Endothelial cell of umbilical vein (primary cell): ENCODE measurements around the gene TMEM19. TPM values are rescaled to one million over a fixed set of nuclear protein-coding genes. Genes with fewer than 3 reads are reported as not detected.

ENCODE experiments used
- BruUV-seq: library from RNA; stranded (reverse); fragments of 400-500 nt; replicated peaks from 2 replicates; lab custom pipeline; 2021; lab: Mats Ljungman, UMichigan
- CTCF ChIA-PET: fragments of 300-600, 350-600 bp; sonication (Branson Sonifier 250); formaldehyde crosslinking; loops from one replicate; lab custom pipeline; 2021; ENCODE audit warnings: antibody characterized with exemption, inconsistent platforms; lab: Charles Lee
- POLR2A ChIA-PET: fragments of 300-600, 350-600 bp; sonication (Branson Sonifier 250); formaldehyde crosslinking; loops from one replicate; lab custom pipeline; 2021; ENCODE audit warnings: antibody characterized with exemption, inconsistent platforms; lab: Charles Lee
- DNase-seq: peaks from one replicate; pipeline ENCODE4 v3.0.0-alpha.2; 2011; ENCODE audit warnings: low read depth, low spot score
- FAIRE-seq: peaks from 2 replicates; lab custom pipeline; 2011; peaks lifted over from hg19 to GRCh38; lab: Jason Lieb, UNC
- H2AFZ ChIP-seq: 2 replicates; pipeline ENCODE4 v1.6.0; 2012; ENCODE audit warnings: low read depth, low read length, control low read depth, inconsistent platforms
- H3K27ac ChIP-seq: 2 replicates; pipeline ENCODE4 v1.5.1; 2011; ENCODE audit warnings: low read depth, mild to moderate bottlenecking, control low read depth, low read length, moderate library complexity; ENCODE audit not compliant: insufficient read depth
- H3K27me3 ChIP-seq, 2 experiments: 2 replicates each; pipeline versions ENCODE4 v1.6.0 to v1.6.1; 2011; ENCODE audit warnings: low read length in 2 of 2, mixed read lengths in 1 of 2; ENCODE audit not compliant: control insufficient read depth in 2 of 2, insufficient read depth in 2 of 2
- H3K36me3 ChIP-seq, 2 experiments: 2 replicates in 1 of 2; 3 replicates in 1 of 2; pipeline ENCODE4 v1.5.1; 2011; ENCODE audit warnings: low read length in 2 of 2, mild to moderate bottlenecking in 1 of 2, moderate library complexity in 1 of 2; ENCODE audit not compliant: control insufficient read depth in 2 of 2, insufficient read depth in 2 of 2; ENCODE audit errors: extremely low read depth in 1 of 2
- H3K4me1 ChIP-seq: 3 replicates; pipeline ENCODE4 v1.5.1; 2011; ENCODE audit warnings: mild to moderate bottlenecking, low read length; ENCODE audit not compliant: control insufficient read depth, insufficient read depth; ENCODE audit errors: extremely low read depth
- H3K4me2 ChIP-seq: 2 replicates; pipeline ENCODE4 v1.6.1; 2011; ENCODE audit warnings: low read length, control low read depth, mixed read lengths; ENCODE audit not compliant: insufficient read depth
- H3K4me3 ChIP-seq, 3 experiments: fragments of 200-600 bp in 1 of 3; sonication (generic), shearing (Covaris generic) in 1 of 3; replicated peaks in 1 of 3; 2 replicates each; pipeline ENCODE4 v1.5.1; 2011 to 2016; ENCODE audit warnings: control low read depth in 3 of 3, low read length in 3 of 3, mild to moderate bottlenecking in 2 of 3, inconsistent platforms in 1 of 3, low read depth in 1 of 3, moderate library complexity in 1 of 3; ENCODE audit not compliant: insufficient read depth in 1 of 3
- H3K79me2 ChIP-seq: 2 replicates; pipeline ENCODE4 v1.6.0; 2012; ENCODE audit warnings: low read length, inconsistent platforms; ENCODE audit not compliant: control insufficient read depth, insufficient read depth
- H3K9ac ChIP-seq: replicated peaks from 2 replicates; pipeline ENCODE3; 2011; ENCODE audit warnings: low read length, control low read depth; ENCODE audit not compliant: insufficient read depth; ENCODE audit errors: extremely low read depth
- H3K9me1 ChIP-seq: replicated peaks from 3 replicates; pipeline ENCODE4 v1.6.0; 2011; ENCODE audit warnings: mild to moderate bottlenecking, low read length; ENCODE audit not compliant: control insufficient read depth, insufficient read depth; ENCODE audit errors: extremely low read depth
- H3K9me3 ChIP-seq: replicated peaks from 2 replicates; pipeline ENCODE4 v1.5.1; 2012; ENCODE audit warnings: low read length, inconsistent platforms; ENCODE audit not compliant: control insufficient read depth, insufficient read depth
- H4K20me1 ChIP-seq: replicated peaks from 2 replicates; pipeline ENCODE3; 2011; ENCODE audit warnings: mild to moderate bottlenecking, low read length; ENCODE audit not compliant: control insufficient read depth, insufficient read depth; ENCODE audit errors: extremely low read depth
- FOS ChIP-seq: IDR thresholded peaks from 2 replicates; pipeline ENCODE4 v1.6.1; 2011; ENCODE audit warnings: mild to moderate bottlenecking, low read length, moderate library complexity, borderline replicate concordance; ENCODE audit not compliant: insufficient read depth
- GATA2 ChIP-seq: IDR thresholded peaks from 2 replicates; pipeline ENCODE4 v1.7.0; 2011; ENCODE audit warnings: low read depth, mild to moderate bottlenecking, moderate library complexity, mixed read lengths, low read length; ENCODE audit not compliant: insufficient read length, insufficient read depth
- MYC ChIP-seq: IDR thresholded peaks from one replicate; pipeline ENCODE4 v1.6.1; 2011; ENCODE audit warnings: mild to moderate bottlenecking, low read depth, low read length
- POLR2AphosphoS5 ChIP-seq: IDR thresholded peaks from 2 replicates; pipeline ENCODE4 v1.6.1; 2012; ENCODE audit warnings: low read depth, mild to moderate bottlenecking, control low read depth, low read length, moderate library complexity; ENCODE audit not compliant: insufficient read depth
- dilution Hi-C: fragments of 300-500 bp; cut with MboI; formaldehyde crosslinking; loops from one replicate; pipeline ENCODE4 v1.15.0; 2019; ENCODE audit warnings: low sequenced_read_pairs; ENCODE audit not compliant: extremely low pct_ligation_motif_present
- intact Hi-C: fragments of 100-400 bp; cut with micrococcal nuclease; formaldehyde crosslinking; loops from one replicate; pipeline ENCODE4 v1.10.0; 2022
- polyA plus RNA-seq, 4 experiments: library from polyadenylated mRNA; depleted of rRNA in 3 of 4; stranded (reverse) in 3 of 4; unstranded in 1 of 4; fragments of >200 nt; gene quantifications; 2 replicates each; pipeline versions ENCODE4 v1.2.1 to v1.2.3, GENCODE V29; 2011 to 2012; ENCODE audit warnings: missing spikeins in 1 of 4
- total RNA-seq: library from RNA; stranded (reverse); gene quantifications from 2 replicates; pipeline ENCODE4 v1.2.3, GENCODE V29; 2021
- TF ChIP-seq, protein P1 (sequence below), 2 donors: IDR thresholded peaks; 1 replicate in 1 of 2; 2 replicates in 1 of 2; pipeline ENCODE4 v1.5.1; 2011; ENCODE audit warnings: low read length in 2 of 2, mild to moderate bottlenecking in 2 of 2, moderate library complexity in 2 of 2, control low read depth in 1 of 2, inconsistent platforms in 1 of 2, low read depth in 1 of 2; ENCODE audit not compliant: insufficient read depth in 1 of 2; ENCODE audit errors: extremely low read depth in 1 of 2

The TMEM19 gene
- total and polyA plus RNA-seq, 2 donors (not counting 3 experiments of a cell fraction or from before 2014, with no cell fraction given), result 20.4 to 23.8 TPM

DNA sequence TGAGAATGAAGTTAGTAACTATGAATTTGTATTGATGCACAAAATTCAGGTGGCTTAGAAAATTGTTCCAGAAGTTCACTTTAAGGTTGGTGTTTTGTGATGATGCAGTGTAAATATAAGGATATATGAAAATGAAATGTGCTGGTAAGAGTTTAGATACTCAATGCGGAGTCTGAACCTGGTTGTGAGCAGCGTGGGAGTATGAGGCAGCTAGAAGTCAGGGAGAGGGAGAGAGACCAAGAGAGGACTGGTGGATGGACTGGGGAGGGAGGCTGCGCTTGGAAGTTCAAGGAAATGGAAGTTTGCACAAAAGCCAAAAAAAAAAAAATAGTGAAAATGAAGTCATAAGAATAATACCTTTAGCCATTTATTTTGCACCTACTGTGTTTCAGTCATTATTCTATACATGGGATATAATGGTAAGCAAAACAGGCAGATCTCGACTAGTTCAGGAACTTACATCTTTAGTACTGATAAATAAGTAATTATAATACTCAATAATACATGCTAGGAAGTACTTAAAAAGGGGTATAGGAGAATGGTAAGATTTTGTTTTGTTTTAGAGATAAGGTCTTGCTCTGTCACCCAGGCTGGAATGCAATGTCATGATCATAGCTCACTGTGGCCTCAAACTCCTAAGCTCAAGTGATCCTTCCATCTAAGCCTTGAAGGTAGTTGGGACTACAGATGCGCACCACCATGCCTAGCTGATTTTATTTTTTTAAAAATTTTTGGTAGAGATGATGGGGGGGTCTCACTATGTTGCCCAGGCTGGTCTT lies 58.8 kb downstream of the TMEM19 start:
- Histone ChIP-seq H4K20me1 (no peaks in the 10 kb centered on the region), H2AFZ (no peak overlapping the region), H3K27ac (no peak overlapping the region), H3K4me1 (no peaks in the 10 kb centered on the region), H3K9me1 (no peaks in the 10 kb centered on the region), H3K4me2 (no peak overlapping the region), H3K9me3 (no peaks in the 10 kb centered on the region), H3K36me3 (no peaks in the 10 kb centered on the region), H3K4me3 (no peak overlapping the region), H3K9ac (no peak overlapping the region), H3K27me3 (peaks cover 9 to 17% of the 10 kb centered on the region in 2 experiments), H3K79me2 (no peaks in the 10 kb centered on the region)
- intact Hi-C loops, result loop anchor here (2.0 kb wide), 1 partner anchor 1012 kb away; no protein-coding TSS in a partner anchor
- ChIA-PET CTCF (interaction anchor here (1.3 to 6.8 kb wide), 6 partner anchors 9 to 1154 kb away, joined by 3 to 189 read pairs (median 42); partner anchors contain the start of gene TMEM19), POLR2A (interaction anchor here (0.7 kb wide), 1 partner anchor 339 kb away, joined by 3 read pairs; no protein-coding TSS in a partner anchor)
- DNase-seq, result no peak
- TF ChIP-seq MYC (no peak), POLR2AphosphoS5 (no peak), GATA2 (no peak), FOS (no peak)
- TF ChIP-seq, protein P1, sequence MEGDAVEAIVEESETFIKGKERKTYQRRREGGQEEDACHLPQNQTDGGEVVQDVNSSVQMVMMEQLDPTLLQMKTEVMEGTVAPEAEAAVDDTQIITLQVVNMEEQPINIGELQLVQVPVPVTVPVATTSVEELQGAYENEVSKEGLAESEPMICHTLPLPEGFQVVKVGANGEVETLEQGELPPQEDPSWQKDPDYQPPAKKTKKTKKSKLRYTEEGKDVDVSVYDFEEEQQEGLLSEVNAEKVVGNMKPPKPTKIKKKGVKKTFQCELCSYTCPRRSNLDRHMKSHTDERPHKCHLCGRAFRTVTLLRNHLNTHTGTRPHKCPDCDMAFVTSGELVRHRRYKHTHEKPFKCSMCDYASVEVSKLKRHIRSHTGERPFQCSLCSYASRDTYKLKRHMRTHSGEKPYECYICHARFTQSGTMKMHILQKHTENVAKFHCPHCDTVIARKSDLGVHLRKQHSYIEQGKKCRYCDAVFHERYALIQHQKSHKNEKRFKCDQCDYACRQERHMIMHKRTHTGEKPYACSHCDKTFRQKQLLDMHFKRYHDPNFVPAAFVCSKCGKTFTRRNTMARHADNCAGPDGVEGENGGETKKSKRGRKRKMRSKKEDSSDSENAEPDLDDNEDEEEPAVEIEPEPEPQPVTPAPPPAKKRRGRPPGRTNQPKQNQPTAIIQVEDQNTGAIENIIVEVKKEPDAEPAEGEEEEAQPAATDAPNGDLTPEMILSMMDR (IDR thresholded peaks at IDR 0.05; ENCODE audit: extremely low read depth in 1 of 2, insufficient read depth in 1 of 2, low read depth in 1 of 2, low read length in 2 of 2), result no peak
- BruUV-seq, result no TSS peak
- FAIRE-seq, result no peak
- dilution Hi-C loops, result no loop called here
